Immature natural killer cell (primary cell): Measurements from ENCODE around the gene EPG5. TPM values are rescaled to one million over a fixed set of nuclear protein-coding genes. Genes with fewer than 3 reads are reported as not detected.
"Not testable (repeated sequence)": the region's sequence is repeated elsewhere in the genome, so short reads cannot be mapped to it uniquely, and the experiment has no call there.

Experiments
- DNase-seq, 3 donors: peaks; one replicate each; pipeline ENCODE4 v3.0.0; 2022; ENCODE audit warnings: mixed read lengths in 1 of 3
- H3K27ac Mint-ChIP-seq, 6 donors: one replicate each; pipeline ENCODE4 v1.8.0; 2020; ENCODE audit warnings: mixed read lengths in 6 of 6, mild to moderate bottlenecking in 5 of 6, inconsistent platforms in 4 of 6, moderate library complexity in 3 of 6
- H3K27me3 Mint-ChIP-seq, 3 donors: one replicate each; pipeline ENCODE4 v1.8.0; 2020 to 2021; ENCODE audit warnings: low read depth in 3 of 3, mild to moderate bottlenecking in 3 of 3, mixed read lengths in 3 of 3, moderate library complexity in 3 of 3, inconsistent platforms in 1 of 3
- H3K36me3 Mint-ChIP-seq, 3 donors: one replicate each; pipeline ENCODE4 v1.8.0; 2020; ENCODE audit warnings: mixed read lengths in 3 of 3, inconsistent platforms in 2 of 3, mild to moderate bottlenecking in 2 of 3
- H3K4me1 Mint-ChIP-seq, 2 donors: one replicate each; pipeline ENCODE4 v1.8.0; 2020; ENCODE audit warnings: inconsistent platforms in 2 of 2, mild to moderate bottlenecking in 2 of 2, mixed read lengths in 2 of 2, moderate library complexity in 1 of 2
- H3K4me3 Mint-ChIP-seq, 5 donors: one replicate each; pipeline ENCODE4 v1.8.0; 2020; ENCODE audit warnings: mild to moderate bottlenecking in 5 of 5, mixed read lengths in 5 of 5, inconsistent platforms in 3 of 5, moderate library complexity in 3 of 5
- H3K9me3 Mint-ChIP-seq, 6 donors: one replicate each; pipeline ENCODE4 v1.8.0; 2020; ENCODE audit warnings: mild to moderate bottlenecking in 6 of 6, mixed read lengths in 6 of 6, inconsistent platforms in 4 of 6, moderate library complexity in 3 of 6
- polyA plus RNA-seq, 3 donors: library from polyadenylated mRNA; unstranded; fragments of 300-500 nt; fragmentation: Illumina TruSeq; gene quantifications; one replicate each; pipeline ENCODE4 v1.2.3, GENCODE V29; 2021

The EPG5 gene
- polyA plus RNA-seq, 3 donors from 2014 or later = 2.9 to 6.5 (median 5.3) TPM

- DNase-seq, H3K9me3 Mint-ChIP-seq, H3K27me3 Mint-ChIP-seq, H3K27ac Mint-ChIP-seq, H3K4me3 Mint-ChIP-seq: not testable (repeated sequence)
- Mint-ChIP-seq H3K36me3 (peaks cover 6 to 37% (median 22%) of the 10 kb centered on the region in 3 donors), H3K4me1 (peaks cover 61 to 77% of the 10 kb centered on the region in 2 donors)
These were observed 7.6 kb downstream of the EPG5 start for GRCh38 chr18:45959484-45959883.

GRCh38 chr18:45958730-45959129, 8.4 kb downstream of the EPG5 start:
- H3K4me3 Mint-ChIP-seq = peak overlapping the region in 1 of 5 donors; percentile 20
- no peaks in the 10 kb centered on the region for H3K9me3 Mint-ChIP-seq
- peaks cover 58 to 74% of the 10 kb centered on the region in 2 donors for H3K4me1 Mint-ChIP-seq
- no peak for DNase-seq
- H3K36me3 Mint-ChIP-seq = peaks cover 8 to 44% (median 26%) of the 10 kb centered on the region in 3 donors
- peaks cover 0 to 6% (median 0%) of the 10 kb centered on the region in 3 donors for H3K27me3 Mint-ChIP-seq
- peak overlapping the region in 5 of 6 donors; percentile 25 to 70 (median 36) for H3K27ac Mint-ChIP-seq

- H3K4me3 Mint-ChIP-seq = no peak overlapping the region
- H3K9me3 Mint-ChIP-seq = no peaks in the 10 kb centered on the region
- H3K36me3 Mint-ChIP-seq = peaks cover 15 to 49% (median 33%) of the 10 kb centered on the region in 3 donors
- H3K4me1 Mint-ChIP-seq = peaks cover 51 to 74% of the 10 kb centered on the region in 2 donors
- no peak for DNase-seq
- H3K27ac Mint-ChIP-seq = peak overlapping the region in 3 of 6 donors; percentile 10 to 48 (median 29)
- peaks cover 0 to 6% (median 1%) of the 10 kb centered on the region in 3 donors for H3K27me3 Mint-ChIP-seq
These were observed 9.1 kb downstream of the EPG5 start for GRCh38 chr18:45958027-45958426.

- Mint-ChIP-seq H3K9me3 (no peaks in the 10 kb centered on the region), H3K4me1 (peaks cover 42 to 73% of the 10 kb centered on the region in 2 donors), H3K27me3 (peaks cover 0 to 9% (median 1%) of the 10 kb centered on the region in 3 donors), H3K27ac (no peak overlapping the region), H3K4me3 (peak overlapping the region in 1 of 5 donors; percentile 17), H3K36me3 (peaks cover 22 to 51% (median 39%) of the 10 kb centered on the region in 3 donors)
- DNase-seq = no peak
These were observed 10.0 kb downstream of the EPG5 start for GRCh38 chr18:45957100-45957499.

- Mint-ChIP-seq H3K4me3 (no peak overlapping the region), H3K9me3 (no peaks in the 10 kb centered on the region), H3K27me3 (peaks cover 0 to 5% (median 1%) of the 10 kb centered on the region in 3 donors), H3K36me3 (peaks cover 46 to 66% (median 49%) of the 10 kb centered on the region in 3 donors), H3K4me1 (peaks cover 25 to 59% of the 10 kb centered on the region in 2 donors), H3K27ac (no peak overlapping the region)
- no peak for DNase-seq
These were observed 12.8 kb downstream of the EPG5 start for GRCh38 chr18:45954070-45954934.

GRCh38 chr18:45951016-45951714, 16.0 kb downstream of the EPG5 start:
- no peak for DNase-seq
- Mint-ChIP-seq H3K4me3 (no peak overlapping the region), H3K27me3 (peaks cover 0 to 5% (median 1%) of the 10 kb centered on the region in 3 donors), H3K4me1 (peaks cover 9 to 39% of the 10 kb centered on the region in 2 donors), H3K9me3 (no peaks in the 10 kb centered on the region), H3K27ac (no peak overlapping the region), H3K36me3 (peaks cover 72 to 91% (median 74%) of the 10 kb centered on the region in 3 donors)

- H3K4me3 Mint-ChIP-seq = no peak overlapping the region
- H3K27ac Mint-ChIP-seq = no peak overlapping the region
- peaks cover 7 to 9% of the 10 kb centered on the region in 2 donors for H3K4me1 Mint-ChIP-seq
- DNase-seq = no peak
- peaks cover 0 to under 1% (median 0%) of the 10 kb centered on the region in 3 donors for H3K27me3 Mint-ChIP-seq
- no peaks in the 10 kb centered on the region for H3K9me3 Mint-ChIP-seq
- H3K36me3 Mint-ChIP-seq = peaks cover 78 to 88% (median 82%) of the 10 kb centered on the region in 3 donors
These were observed 21.5 kb downstream of the EPG5 start for GRCh38 chr18:45945669-45946068.

GRCh38 chr18:45940724-45941123, 26.4 kb downstream of the EPG5 start:
- Mint-ChIP-seq H3K27ac (peak overlapping the region in 4 of 6 donors; percentile 9 to 91 (median 59)), H3K27me3 (peaks cover 4 to 11% (median 4%) of the 10 kb centered on the region in 3 donors), H3K4me1 (peaks cover 46 to 49% of the 10 kb centered on the region in 2 donors), H3K9me3 (no peaks in the 10 kb centered on the region), H3K36me3 (peaks cover 55 to 66% (median 59%) of the 10 kb centered on the region in 3 donors), H3K4me3 (no peak overlapping the region)
- DNase-seq = no peak

GRCh38 chr18:45939236-45939635, 27.9 kb downstream of the EPG5 start:
- Mint-ChIP-seq H3K4me1 (peaks cover 54 to 58% of the 10 kb centered on the region in 2 donors), H3K27ac (peak overlapping the region; percentile 84 to 92 (median 90)), H3K4me3 (peak overlapping the region; percentile 67 to 77 (median 72)), H3K27me3 (peaks cover 4 to 11% (median 4%) of the 10 kb centered on the region in 3 donors), H3K36me3 (peaks cover 45 to 57% (median 55%) of the 10 kb centered on the region in 3 donors), H3K9me3 (no peaks in the 10 kb centered on the region)
- DNase-seq = no peak

GRCh38 chr18:45938488-45938935, 28.6 kb downstream of the EPG5 start:
- Mint-ChIP-seq H3K4me3 (peak overlapping the region; percentile 67 to 77 (median 72)), H3K9me3 (no peaks in the 10 kb centered on the region), H3K27ac (peak overlapping the region; percentile 84 to 92 (median 90)), H3K4me1 (peaks cover 54 to 59% of the 10 kb centered on the region in 2 donors), H3K27me3 (peaks cover 4 to 11% (median 4%) of the 10 kb centered on the region in 3 donors), H3K36me3 (peaks cover 39 to 58% (median 50%) of the 10 kb centered on the region in 3 donors)
- DNase-seq = peak; percentile 84 to 86 (median 85)

GRCh38 chr18:45935591-45936335, 31.4 kb downstream of the EPG5 start:
- peaks cover 48 to 50% of the 10 kb centered on the region in 2 donors for H3K4me1 Mint-ChIP-seq
- H3K27me3 Mint-ChIP-seq = peaks cover 4 to 11% (median 4%) of the 10 kb centered on the region in 3 donors
- DNase-seq = no peak
- no peak overlapping the region for H3K4me3 Mint-ChIP-seq
- no peaks in the 10 kb centered on the region for H3K9me3 Mint-ChIP-seq
- H3K36me3 Mint-ChIP-seq = peaks cover 31 to 57% (median 43%) of the 10 kb centered on the region in 3 donors
- H3K27ac Mint-ChIP-seq = peak overlapping the region in 1 of 6 donors; percentile 70

GRCh38 chr18:45932708-45933107, 34.4 kb downstream of the EPG5 start:
- Mint-ChIP-seq H3K4me3 (no peak overlapping the region), H3K27ac (peak overlapping the region in 1 of 6 donors; percentile 29), H3K4me1 (peaks cover 17 to 20% of the 10 kb centered on the region in 2 donors), H3K9me3 (no peaks in the 10 kb centered on the region), H3K27me3 (peaks cover 0 to 6% (median 0%) of the 10 kb centered on the region in 3 donors), H3K36me3 (peaks cover 21 to 61% (median 45%) of the 10 kb centered on the region in 3 donors)
- no peak for DNase-seq

- Mint-ChIP-seq H3K36me3 (peaks cover 20 to 69% (median 48%) of the 10 kb centered on the region in 3 donors), H3K9me3 (no peaks in the 10 kb centered on the region), H3K27ac (no peak overlapping the region), H3K27me3 (peaks cover 0 to 3% (median 2%) of the 10 kb centered on the region in 3 donors), H3K4me3 (no peak overlapping the region), H3K4me1 (peaks cover 8 to 15% of the 10 kb centered on the region in 2 donors)
- no peak for DNase-seq
These were observed 36.2 kb downstream of the EPG5 start for GRCh38 chr18:45930963-45931362.
